ENCODE results near the gene NEFH. TPM values are rescaled to one million over a fixed set of nuclear protein-coding genes. Genes with fewer than 3 reads are reported as not detected.

NEFH gene
- total and polyA plus RNA-seq, 2 donors (not counting 1 experiment from before 2014, with no cell fraction given) = 0.04 to 0.10 TPM

GRCh38 chr22:29481265-29482000 lies 1.4 kb downstream of the NEFH start:
- Histone ChIP-seq H3K9me3 (ENCODE audit: control extremely low read depth in 1 of 3, control insufficient read depth in 2 of 3, insufficient read depth in 1 of 3, low read length in 2 of 3) (peaks cover 0 to 27% (median 0%) of the 10 kb centered on the region in 3 donors), H3K36me3 (replicated peaks in 1 of 2; ENCODE audit: control extremely low read depth in 1 of 2, control insufficient read depth in 1 of 2, extremely low read depth in 1 of 2, insufficient read depth in 2 of 2, low read length in 1 of 2) (no peaks in the 10 kb centered on the region), H3K79me2 (ENCODE audit: control insufficient read depth, insufficient read depth, low read length) (no peaks in the 10 kb centered on the region), H4K20me1 (ENCODE audit: control insufficient read depth, insufficient read depth, low read length, poor library complexity, severe bottlenecking) (no peaks in the 10 kb centered on the region), H2AFZ (ENCODE audit: insufficient read depth, low read depth, low read length, poor library complexity, severe bottlenecking) (no peak overlapping the region), H3K4me1 (ENCODE audit: control insufficient read depth in 2 of 2, insufficient read depth in 2 of 2, low read length in 2 of 2) (peaks cover 22 to 31% of the 10 kb centered on the region in 2 donors), H3K4me3 (ENCODE audit: control extremely low read depth in 1 of 5, extremely low read depth in 1 of 5, insufficient read depth in 1 of 5, low read depth in 2 of 5, low read length in 4 of 5) (peak overlapping the region in 2 of 5 experiments; percentile 8 to 24), H3K27ac (ENCODE audit: low read length in 2 of 2) (no peak overlapping the region), H3K4me2 (replicated peaks; ENCODE audit: low read depth, low read length, poor library complexity, severe bottlenecking) (peak overlapping the region; percentile 66), H3K27me3 (replicated peaks in 1 of 4; ENCODE audit: control extremely low read depth in 1 of 4, control insufficient read depth in 3 of 4, insufficient read depth in 4 of 4, low read length in 3 of 4) (peaks cover 0 to 64% (median 43%) of the 10 kb centered on the region in 4 experiments), H3K9ac (ENCODE audit: low read length) (no peak overlapping the region)
- ChIA-PET POLR2A (interaction anchor here (0.7 kb wide), 1 partner anchor 68 kb away, joined by 6 read pairs; no protein-coding TSS in a partner anchor), CTCF (interaction anchor here (1.1 to 2.4 kb wide), 2 partner anchors 10 to 43 kb away, joined by 3 to 10 read pairs; no protein-coding TSS in a partner anchor)
- peaks cover 31% of the 10 kb centered on the region for H3K4me1 Mint-ChIP-seq
- no peak for TF ChIP-seq CTCF (IDR thresholded peaks at IDR 0.05)
- no peak for TF ChIP-seq EZH2 (IDR thresholded peaks at IDR 0.05; ENCODE audit: borderline replicate concordance, insufficient read depth, low read depth, low read length, poor library complexity, severe bottlenecking)
- intact Hi-C loops (cut with micrococcal nuclease) = no loop called here
- DNase-seq (no peak), ATAC-seq (ENCODE audit: low read depth) (no peak)
- WGBS (ENCODE audit: insufficient coverage) = 16% methylated on average over 12 of the region's 15 CpGs
- peaks cover 39% of the 10 kb centered on the region for H3K27me3 Mint-ChIP-seq
- H3K27ac Mint-ChIP-seq = no peak overlapping the region
- peak overlapping the region; percentile 79 for H3K4me3 Mint-ChIP-seq
- no peaks in the 10 kb centered on the region for H3K9me3 Mint-ChIP-seq (ENCODE audit: insufficient read depth)

GRCh38 chr22:29482253-29482652 lies 2.2 kb downstream of the NEFH start:
- H3K4me3 ChIP-seq (ENCODE audit: control extremely low read depth in 1 of 5, extremely low read depth in 1 of 5, insufficient read depth in 1 of 5, low read depth in 2 of 5, low read length in 4 of 5) = no peak overlapping the region

More at GRCh38 chr22:29482253-29482652, 2.2 kb downstream of the NEFH start:
- H3K9me3 Mint-ChIP-seq (ENCODE audit: insufficient read depth) = no peaks in the 10 kb centered on the region
- peaks cover 35% of the 10 kb centered on the region for H3K27me3 Mint-ChIP-seq
- ChIA-PET CTCF (interaction anchor here (1.0 to 2.4 kb wide), 2 partner anchors 10 to 522 kb away, joined by 3 to 10 read pairs; no protein-coding TSS in a partner anchor), POLR2A (no interaction called here)
- Histone ChIP-seq H2AFZ (ENCODE audit: insufficient read depth, low read depth, low read length, poor library complexity, severe bottlenecking) (no peak overlapping the region), H3K4me1 (ENCODE audit: control insufficient read depth in 2 of 2, insufficient read depth in 2 of 2, low read length in 2 of 2) (peaks cover 17 to 29% of the 10 kb centered on the region in 2 donors), H3K9ac (ENCODE audit: low read length) (no peak overlapping the region), H3K27me3 (replicated peaks in 1 of 4; ENCODE audit: control extremely low read depth in 1 of 4, control insufficient read depth in 3 of 4, insufficient read depth in 4 of 4, low read length in 3 of 4) (peaks cover 0 to 58% (median 42%) of the 10 kb centered on the region in 4 experiments), H3K36me3 (replicated peaks in 1 of 2; ENCODE audit: control extremely low read depth in 1 of 2, control insufficient read depth in 1 of 2, extremely low read depth in 1 of 2, insufficient read depth in 2 of 2, low read length in 1 of 2) (no peaks in the 10 kb centered on the region), H3K4me2 (replicated peaks; ENCODE audit: low read depth, low read length, poor library complexity, severe bottlenecking) (no peak overlapping the region), H3K27ac (ENCODE audit: low read length in 2 of 2) (no peak overlapping the region), H4K20me1 (ENCODE audit: control insufficient read depth, insufficient read depth, low read length, poor library complexity, severe bottlenecking) (no peaks in the 10 kb centered on the region), H3K9me3 (ENCODE audit: control extremely low read depth in 1 of 3, control insufficient read depth in 2 of 3, insufficient read depth in 1 of 3, low read length in 2 of 3) (peaks cover 0 to 27% (median 0%) of the 10 kb centered on the region in 3 donors), H3K79me2 (ENCODE audit: control insufficient read depth, insufficient read depth, low read length) (no peaks in the 10 kb centered on the region)
- no peak overlapping the region for H3K4me3 Mint-ChIP-seq
- intact Hi-C loops (cut with micrococcal nuclease) = no loop called here
- H3K4me1 Mint-ChIP-seq = peaks cover 23% of the 10 kb centered on the region
- WGBS (ENCODE audit: insufficient coverage) = 82% methylated on average over 11 of the region's 11 CpGs
- no peak for DNase-seq
- ATAC-seq (ENCODE audit: low read depth) = no peak
- TF ChIP-seq EZH2 (IDR thresholded peaks at IDR 0.05; ENCODE audit: borderline replicate concordance, insufficient read depth, low read depth, low read length, poor library complexity, severe bottlenecking) (no peak), CTCF (IDR thresholded peaks at IDR 0.05) (no peak)
- no peak overlapping the region for H3K27ac Mint-ChIP-seq
